ENCODE results near the gene GLB1L3. TPM values are rescaled to one million over a fixed set of nuclear protein-coding genes. Genes with fewer than 3 reads are reported as not detected.

GLB1L3 gene
- total RNA-seq, 1 donor from 2014 or later = not detected

DNA sequence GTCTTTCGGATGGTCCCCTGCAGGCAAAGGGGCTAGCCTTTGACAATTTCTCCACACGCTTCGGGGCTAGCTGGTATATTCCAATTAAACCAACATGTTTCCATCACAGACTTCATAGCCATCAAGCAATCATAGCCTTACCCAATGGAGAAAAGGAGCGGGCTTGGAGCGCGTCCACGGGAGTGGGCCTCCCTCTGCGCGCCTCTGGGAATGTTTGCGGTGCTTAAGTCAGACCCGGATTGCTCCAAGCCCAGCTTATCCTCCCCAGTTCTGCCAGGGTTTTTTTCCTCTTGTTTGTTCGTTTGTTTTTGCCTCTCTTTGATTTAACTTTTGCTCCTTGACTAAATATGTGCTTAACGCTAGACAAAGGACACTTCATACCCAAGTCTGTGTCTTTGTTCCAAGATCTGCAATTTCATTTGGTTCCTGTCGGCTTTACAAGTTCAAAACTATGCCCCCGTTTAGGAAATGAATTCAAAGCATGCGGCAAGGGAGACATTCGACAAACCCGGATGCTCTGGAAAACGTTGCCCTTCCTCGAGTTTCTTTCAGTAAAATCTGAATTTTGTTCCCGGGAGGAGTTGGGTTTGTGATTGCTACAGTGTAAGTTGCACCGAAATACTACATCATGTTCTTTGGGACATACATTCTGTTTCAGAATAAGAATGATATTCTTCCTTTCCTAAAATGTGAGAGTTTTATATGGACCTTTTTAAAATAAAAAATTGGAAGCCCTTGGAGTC is 54.6 kb downstream of the GLB1L3 start:
- Histone ChIP-seq H3K27me3 (ENCODE audit: low read depth) (peaks cover 93% of the 10 kb centered on the region), H3K36me3 (no peaks in the 10 kb centered on the region), H3K9me3 (replicated peaks) (no peaks in the 10 kb centered on the region), H3K4me3 (peak overlapping the region; percentile 67), H3K27ac (replicated peaks) (no peak overlapping the region), H3K4me1 (peaks cover 19% of the 10 kb centered on the region)
- no peak for DNase-seq
- intact Hi-C loops (cut with micrococcal nuclease) = no loop called here
- TF ChIP-seq, protein P1, sequence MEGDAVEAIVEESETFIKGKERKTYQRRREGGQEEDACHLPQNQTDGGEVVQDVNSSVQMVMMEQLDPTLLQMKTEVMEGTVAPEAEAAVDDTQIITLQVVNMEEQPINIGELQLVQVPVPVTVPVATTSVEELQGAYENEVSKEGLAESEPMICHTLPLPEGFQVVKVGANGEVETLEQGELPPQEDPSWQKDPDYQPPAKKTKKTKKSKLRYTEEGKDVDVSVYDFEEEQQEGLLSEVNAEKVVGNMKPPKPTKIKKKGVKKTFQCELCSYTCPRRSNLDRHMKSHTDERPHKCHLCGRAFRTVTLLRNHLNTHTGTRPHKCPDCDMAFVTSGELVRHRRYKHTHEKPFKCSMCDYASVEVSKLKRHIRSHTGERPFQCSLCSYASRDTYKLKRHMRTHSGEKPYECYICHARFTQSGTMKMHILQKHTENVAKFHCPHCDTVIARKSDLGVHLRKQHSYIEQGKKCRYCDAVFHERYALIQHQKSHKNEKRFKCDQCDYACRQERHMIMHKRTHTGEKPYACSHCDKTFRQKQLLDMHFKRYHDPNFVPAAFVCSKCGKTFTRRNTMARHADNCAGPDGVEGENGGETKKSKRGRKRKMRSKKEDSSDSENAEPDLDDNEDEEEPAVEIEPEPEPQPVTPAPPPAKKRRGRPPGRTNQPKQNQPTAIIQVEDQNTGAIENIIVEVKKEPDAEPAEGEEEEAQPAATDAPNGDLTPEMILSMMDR (IDR thresholded peaks at IDR 0.05; ENCODE audit: borderline replicate concordance) = no peak

DNA sequence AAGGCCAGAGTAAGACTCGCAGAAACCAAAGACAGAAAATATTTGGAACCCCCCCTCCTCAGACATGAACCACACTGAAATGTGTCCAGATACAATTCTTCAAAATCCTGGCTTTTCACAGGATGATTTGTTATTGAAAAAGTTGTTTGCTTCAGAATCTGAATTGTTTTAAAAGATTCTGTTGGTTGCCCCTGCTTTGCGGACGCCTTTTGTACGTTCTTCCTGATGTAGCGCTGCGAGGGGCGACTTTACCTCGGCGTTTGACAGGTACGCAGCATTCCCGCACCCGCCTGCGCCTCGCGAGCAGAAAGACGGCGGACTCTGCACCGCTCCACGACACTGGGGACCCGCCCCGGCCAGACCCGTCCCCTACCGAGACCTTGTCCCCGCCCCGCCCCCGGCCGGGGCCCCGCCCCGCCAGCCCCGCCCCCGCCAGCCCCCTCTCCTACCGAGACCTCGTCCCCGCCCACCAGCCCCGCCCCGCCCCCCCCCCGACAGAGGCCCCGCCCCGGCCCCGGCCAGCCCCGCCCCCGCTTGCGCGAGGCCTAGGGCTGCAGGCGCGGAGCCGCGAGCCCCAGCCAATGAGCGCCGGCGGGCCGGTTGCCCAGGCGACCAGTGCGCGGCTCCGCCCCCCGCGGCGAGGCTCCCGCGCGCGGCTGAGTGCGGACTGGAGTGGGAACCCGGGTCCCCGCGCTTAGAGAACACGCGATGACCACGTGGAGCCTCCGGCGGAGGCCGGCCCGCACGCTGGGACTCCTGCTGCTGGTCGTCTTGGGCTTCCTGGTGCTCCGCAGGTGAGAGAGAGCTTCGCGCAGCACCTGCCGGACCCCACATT is 55.4 kb downstream of the GLB1L3 start, which contains the start of gene GLB1L2:
Gene GLB1L2 (plus strand): TSS at position 635 of the 835 bp plus-strand sequence. CDS start 74 bp downstream, at position 709.
- no peak within 1 kb of the TSS for H3K27ac ChIP-seq (replicated peaks)
- DNase-seq = peak; percentile 70

DNA sequence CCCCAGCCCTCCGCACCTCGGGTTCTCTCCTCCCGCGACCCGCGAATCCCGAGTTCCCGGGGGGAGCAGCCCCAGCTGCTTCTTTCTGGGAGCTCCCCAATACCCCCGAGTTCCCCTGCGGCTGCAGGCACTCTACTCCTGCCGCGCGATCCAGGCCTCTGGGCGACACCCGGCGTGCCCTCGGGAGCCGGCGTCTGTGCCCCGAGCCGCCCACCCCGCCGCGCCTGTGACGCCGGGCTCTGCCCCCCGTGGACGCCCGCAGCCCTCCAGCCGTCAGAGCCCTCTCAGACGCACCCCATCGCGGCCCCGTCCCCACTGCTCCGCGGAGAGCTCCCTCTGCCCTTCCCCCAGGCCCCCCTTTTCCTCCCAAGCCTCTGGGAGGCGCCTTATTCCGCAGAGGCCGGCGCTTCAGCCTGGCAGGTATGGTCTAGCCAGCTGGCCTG is 56.0 kb downstream of the GLB1L3 start:
- no peak overlapping the region for H3K27ac ChIP-seq (replicated peaks)

More for the DNA sequence above, 55.4 kb downstream of the GLB1L3 start, which contains the start of gene GLB1L2:
- Histone ChIP-seq H3K4me1 (peaks cover 19% of the 10 kb centered on the region), H3K36me3 (no peaks in the 10 kb centered on the region), H3K9me3 (replicated peaks) (no peaks in the 10 kb centered on the region), H3K27me3 (ENCODE audit: low read depth) (peaks cover 91% of the 10 kb centered on the region), H3K4me3 (peak within 1 kb of the TSS; percentile 67)
- TF ChIP-seq, protein P1 (IDR thresholded peaks at IDR 0.05; ENCODE audit: borderline replicate concordance) = no peak
- intact Hi-C loops (cut with micrococcal nuclease) = no loop called here

DNA sequence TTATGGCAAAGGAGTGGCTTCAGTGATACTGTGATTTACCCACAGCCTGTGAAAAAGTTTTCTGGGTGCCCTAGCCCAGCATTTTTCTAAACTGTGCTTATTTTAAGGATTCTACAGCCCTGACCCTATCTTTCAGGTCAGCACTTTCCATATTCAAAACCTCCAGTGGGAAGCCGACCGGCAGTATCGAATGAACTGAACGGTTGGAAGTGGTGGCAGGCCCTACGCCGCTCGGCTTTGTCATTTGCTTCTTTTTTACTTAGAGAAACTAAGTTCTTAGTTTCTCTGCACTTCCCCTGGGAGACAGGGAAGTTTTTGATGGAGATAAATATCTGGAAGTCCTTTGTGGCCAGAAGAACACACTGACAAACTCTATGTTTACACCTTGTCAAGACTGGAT is 56.6 kb downstream of the GLB1L3 start:
- peaks cover 19% of the 10 kb centered on the region for H3K4me1 ChIP-seq
- no peaks in the 10 kb centered on the region for H3K36me3 ChIP-seq
- peaks cover 88% of the 10 kb centered on the region for H3K27me3 ChIP-seq (ENCODE audit: low read depth)
- H3K4me3 ChIP-seq = peak overlapping the region; percentile 67
- no peaks in the 10 kb centered on the region for H3K9me3 ChIP-seq (replicated peaks)
- TF ChIP-seq, protein P1 (IDR thresholded peaks at IDR 0.05; ENCODE audit: borderline replicate concordance) = no peak
- DNase-seq = no peak
- no peak overlapping the region for H3K27ac ChIP-seq (replicated peaks)
- intact Hi-C loops (cut with micrococcal nuclease) = no loop called here

More for the DNA sequence above, 56.0 kb downstream of the GLB1L3 start:
- TF ChIP-seq, protein P1 (IDR thresholded peaks at IDR 0.05; ENCODE audit: borderline replicate concordance) = no peak
- no peaks in the 10 kb centered on the region for H3K9me3 ChIP-seq (replicated peaks)
- peak overlapping the region; percentile 67 for H3K4me3 ChIP-seq
- H3K36me3 ChIP-seq = no peaks in the 10 kb centered on the region
- peaks cover 19% of the 10 kb centered on the region for H3K4me1 ChIP-seq
- intact Hi-C loops (cut with micrococcal nuclease) = no loop called here
- peaks cover 89% of the 10 kb centered on the region for H3K27me3 ChIP-seq (ENCODE audit: low read depth)
- no peak for DNase-seq

DNA sequence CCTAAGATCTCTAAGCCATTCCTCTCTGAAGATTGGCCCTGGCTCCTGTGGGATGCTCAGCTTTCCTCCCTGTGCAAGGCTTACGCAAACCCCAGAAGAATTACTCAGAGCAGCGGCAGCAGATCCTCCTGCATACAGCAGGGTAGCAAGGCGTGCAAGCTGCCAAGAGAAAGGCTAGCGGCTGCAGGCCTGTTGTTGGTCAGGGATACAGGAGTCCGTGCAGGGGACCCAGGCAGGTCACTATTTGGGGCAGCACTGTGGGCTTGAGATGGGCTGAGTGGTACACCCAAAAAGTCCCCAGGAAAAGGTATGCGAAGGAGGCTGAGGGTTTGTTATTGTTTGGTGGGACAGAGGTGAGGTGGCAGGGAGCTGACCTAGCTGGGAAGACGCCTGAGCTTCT is 57.1 kb downstream of the GLB1L3 start:
- TF ChIP-seq, protein P1 (IDR thresholded peaks at IDR 0.05; ENCODE audit: borderline replicate concordance) = no peak
- H3K27me3 ChIP-seq (ENCODE audit: low read depth) = peaks cover 87% of the 10 kb centered on the region

More for the DNA sequence above, 57.1 kb downstream of the GLB1L3 start:
- no peak overlapping the region for H3K27ac ChIP-seq (replicated peaks)
- H3K36me3 ChIP-seq = no peaks in the 10 kb centered on the region
- DNase-seq = no peak
- no peaks in the 10 kb centered on the region for H3K9me3 ChIP-seq (replicated peaks)
- intact Hi-C loops (cut with micrococcal nuclease) = no loop called here
- H3K4me3 ChIP-seq = no peak overlapping the region
- H3K4me1 ChIP-seq = peaks cover 19% of the 10 kb centered on the region

All from left ventricle myocardium inferior (tissue), 1 donor.